Measurements from ENCODE around the gene ATXN7. TPM values are rescaled to one million over a fixed set of nuclear protein-coding genes. Genes with fewer than 3 reads are reported as not detected.

Gene ATXN7
- total RNA-seq, 1 experiment from 2014 or later, result 36.7 TPM

DNA sequence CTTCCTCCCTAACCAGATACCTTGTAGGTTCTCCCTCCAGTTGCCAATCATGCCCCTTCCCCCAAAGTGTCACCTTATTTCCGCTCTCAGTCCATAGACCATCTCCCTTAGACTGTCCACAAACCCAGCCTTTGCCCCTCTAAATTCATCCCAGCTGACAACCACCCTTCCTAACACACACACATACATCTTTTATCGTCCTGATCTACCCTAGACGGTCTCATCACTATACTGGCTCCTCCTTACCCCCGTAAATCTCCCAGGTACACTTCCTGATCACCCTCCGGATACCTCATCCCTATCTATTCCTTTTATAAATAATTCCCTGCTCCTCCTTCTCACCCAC is 890 bp upstream of the ATXN7 start:
- peak overlapping the region; percentile 84 for H3K4me3 Mint-ChIP-seq (ENCODE audit: unreplicated experiment)
- TF ChIP-seq, protein P1, sequence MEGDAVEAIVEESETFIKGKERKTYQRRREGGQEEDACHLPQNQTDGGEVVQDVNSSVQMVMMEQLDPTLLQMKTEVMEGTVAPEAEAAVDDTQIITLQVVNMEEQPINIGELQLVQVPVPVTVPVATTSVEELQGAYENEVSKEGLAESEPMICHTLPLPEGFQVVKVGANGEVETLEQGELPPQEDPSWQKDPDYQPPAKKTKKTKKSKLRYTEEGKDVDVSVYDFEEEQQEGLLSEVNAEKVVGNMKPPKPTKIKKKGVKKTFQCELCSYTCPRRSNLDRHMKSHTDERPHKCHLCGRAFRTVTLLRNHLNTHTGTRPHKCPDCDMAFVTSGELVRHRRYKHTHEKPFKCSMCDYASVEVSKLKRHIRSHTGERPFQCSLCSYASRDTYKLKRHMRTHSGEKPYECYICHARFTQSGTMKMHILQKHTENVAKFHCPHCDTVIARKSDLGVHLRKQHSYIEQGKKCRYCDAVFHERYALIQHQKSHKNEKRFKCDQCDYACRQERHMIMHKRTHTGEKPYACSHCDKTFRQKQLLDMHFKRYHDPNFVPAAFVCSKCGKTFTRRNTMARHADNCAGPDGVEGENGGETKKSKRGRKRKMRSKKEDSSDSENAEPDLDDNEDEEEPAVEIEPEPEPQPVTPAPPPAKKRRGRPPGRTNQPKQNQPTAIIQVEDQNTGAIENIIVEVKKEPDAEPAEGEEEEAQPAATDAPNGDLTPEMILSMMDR (IDR thresholded peaks at IDR 0.05; ENCODE audit: unreplicated experiment), result no peak
- H3K27me3 Mint-ChIP-seq (ENCODE audit: insufficient read depth, unreplicated experiment), result no peaks in the 10 kb centered on the region
- H3K4me1 Mint-ChIP-seq (ENCODE audit: insufficient read depth, unreplicated experiment), result peaks cover 49% of the 10 kb centered on the region
- intact Hi-C loops (cut with micrococcal nuclease), result no loop called here
- no TSS peak for BruUV-seq (replicated peaks)
- DNase-seq (ENCODE audit: unreplicated experiment), result peak; percentile 27
- peak overlapping the region; percentile 82 for H3K27ac Mint-ChIP-seq (ENCODE audit: low read depth, unreplicated experiment)
- H3K9me3 Mint-ChIP-seq (ENCODE audit: unreplicated experiment), result no peaks in the 10 kb centered on the region
- POLR2A ChIA-PET, result interaction anchor here (1.1 to 2.6 kb wide), 4 partner anchors 13 to 141 kb away, joined by 3 to 13 read pairs (median 5); no protein-coding TSS in a partner anchor
- H3K36me3 Mint-ChIP-seq (ENCODE audit: insufficient read depth, unreplicated experiment), result peaks cover 17% of the 10 kb centered on the region
- CTCF ChIA-PET, result no interaction called here

DNA sequence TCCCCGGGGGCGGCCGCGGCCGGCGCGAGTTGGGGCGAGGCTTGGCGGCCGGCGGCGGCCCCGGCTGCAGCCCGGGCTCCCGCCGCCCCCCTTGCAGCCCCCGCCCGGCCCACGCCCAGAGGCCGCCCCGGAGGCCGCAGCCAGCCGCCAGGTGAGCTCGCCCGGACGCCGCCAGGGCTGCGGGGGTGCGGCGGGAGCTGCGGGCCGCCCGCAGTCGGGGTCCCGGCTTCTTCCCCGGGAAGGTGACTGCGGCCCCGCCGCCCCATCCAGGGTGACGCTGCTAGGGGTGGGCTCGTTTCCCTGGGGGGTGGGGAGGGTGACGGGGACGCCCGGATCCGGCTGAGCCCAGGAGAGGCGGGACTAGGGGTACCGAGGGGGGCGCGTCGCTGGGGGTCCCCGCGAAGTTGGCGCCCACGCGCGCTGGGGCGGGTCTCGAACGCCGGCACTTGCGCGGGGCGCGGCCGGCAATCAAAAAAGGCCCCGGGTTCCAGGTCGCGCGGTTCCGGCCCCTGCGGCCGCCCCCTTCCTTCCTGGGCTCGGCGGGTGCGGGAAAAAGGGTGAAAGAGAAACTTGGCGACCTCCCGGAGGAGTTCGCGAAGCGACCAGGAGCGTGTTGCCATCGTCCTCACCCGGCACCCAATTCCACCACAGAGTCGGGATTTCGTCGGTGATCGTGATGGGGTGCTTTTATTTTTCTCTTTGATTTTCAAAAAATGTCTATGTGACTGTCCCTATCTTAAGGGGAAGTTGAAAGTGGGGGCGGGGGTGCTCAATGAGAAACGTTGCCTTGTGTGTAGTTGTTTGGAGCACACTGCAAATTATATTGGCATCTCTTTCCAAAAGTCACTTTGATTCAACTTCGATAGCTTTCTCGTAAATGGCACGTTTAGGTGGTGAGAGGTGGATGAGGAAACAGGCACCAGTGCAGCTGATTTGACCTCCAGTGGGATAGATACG is 619 bp downstream of the ATXN7 start:
- peaks cover 37% of the 10 kb centered on the region for H3K4me1 Mint-ChIP-seq (ENCODE audit: insufficient read depth, unreplicated experiment)
- H3K27me3 Mint-ChIP-seq (ENCODE audit: insufficient read depth, unreplicated experiment), result no peaks in the 10 kb centered on the region
- H3K9me3 Mint-ChIP-seq (ENCODE audit: unreplicated experiment), result no peaks in the 10 kb centered on the region
- H3K4me3 Mint-ChIP-seq (ENCODE audit: unreplicated experiment), result peak overlapping the region; percentile 84
- intact Hi-C loops (cut with micrococcal nuclease), result loop anchor here (1.0 kb wide), 1 partner anchor 48 kb away; the partner anchor contains the start of gene SCAANT1
- no TSS peak for BruUV-seq (replicated peaks)
- CTCF ChIA-PET, result interaction anchor here (0.6 kb wide), 1 partner anchor 14 kb away, joined by 3 read pairs; no protein-coding TSS in a partner anchor
- POLR2A ChIA-PET, result interaction anchor here (0.9 to 2.6 kb wide), 8 partner anchors 9 to 114 kb away, joined by 3 to 13 read pairs (median 6); partner anchors contain the start of gene SCAANT1
- peaks cover 13% of the 10 kb centered on the region for H3K36me3 Mint-ChIP-seq (ENCODE audit: insufficient read depth, unreplicated experiment)
- TF ChIP-seq, protein P1 (IDR thresholded peaks at IDR 0.05; ENCODE audit: unreplicated experiment), result no peak
- peak overlapping the region; percentile 84 for H3K27ac Mint-ChIP-seq (ENCODE audit: low read depth, unreplicated experiment)
- DNase-seq (ENCODE audit: unreplicated experiment), result peak; percentile 39

DNA sequence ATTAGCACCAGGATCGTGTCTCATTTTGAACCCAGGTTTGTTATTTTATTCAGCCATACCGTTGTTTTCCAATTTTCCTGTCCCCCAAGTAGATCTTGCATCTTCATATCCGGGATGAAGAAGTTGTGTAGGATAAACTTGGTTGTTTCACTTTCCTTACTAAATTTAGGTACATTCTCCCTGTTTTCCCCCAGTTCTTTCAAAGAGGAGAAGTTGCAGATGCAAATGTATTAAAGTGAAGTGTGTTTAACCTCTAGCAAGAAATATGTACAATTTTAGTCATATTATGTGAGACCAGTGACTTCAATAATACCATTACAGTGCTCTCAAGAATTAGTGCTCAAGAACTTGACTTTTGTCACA is 1.3 kb downstream of the ATXN7 start:
- BruUV-seq (replicated peaks), result TSS peak; percentile 53
- POLR2A ChIA-PET, result interaction anchor here (0.9 to 2.6 kb wide), 5 partner anchors 8 to 112 kb away, joined by 4 to 13 read pairs (median 7); partner anchors contain the start of gene SCAANT1
- H3K27ac Mint-ChIP-seq (ENCODE audit: low read depth, unreplicated experiment), result peak overlapping the region; percentile 84
- TF ChIP-seq, protein P1 (IDR thresholded peaks at IDR 0.05; ENCODE audit: unreplicated experiment), result no peak
- no peaks in the 10 kb centered on the region for H3K27me3 Mint-ChIP-seq (ENCODE audit: insufficient read depth, unreplicated experiment)
- peaks cover 11% of the 10 kb centered on the region for H3K36me3 Mint-ChIP-seq (ENCODE audit: insufficient read depth, unreplicated experiment)
- H3K4me1 Mint-ChIP-seq (ENCODE audit: insufficient read depth, unreplicated experiment), result peaks cover 34% of the 10 kb centered on the region
- peak overlapping the region; percentile 84 for H3K4me3 Mint-ChIP-seq (ENCODE audit: unreplicated experiment)
- no peak for DNase-seq (ENCODE audit: unreplicated experiment)
- CTCF ChIA-PET, result no interaction called here
- no peaks in the 10 kb centered on the region for H3K9me3 Mint-ChIP-seq (ENCODE audit: unreplicated experiment)
- intact Hi-C loops (cut with micrococcal nuclease), result loop anchor here (1.0 kb wide), 1 partner anchor 47 kb away; the partner anchor contains the start of gene SCAANT1

DNA sequence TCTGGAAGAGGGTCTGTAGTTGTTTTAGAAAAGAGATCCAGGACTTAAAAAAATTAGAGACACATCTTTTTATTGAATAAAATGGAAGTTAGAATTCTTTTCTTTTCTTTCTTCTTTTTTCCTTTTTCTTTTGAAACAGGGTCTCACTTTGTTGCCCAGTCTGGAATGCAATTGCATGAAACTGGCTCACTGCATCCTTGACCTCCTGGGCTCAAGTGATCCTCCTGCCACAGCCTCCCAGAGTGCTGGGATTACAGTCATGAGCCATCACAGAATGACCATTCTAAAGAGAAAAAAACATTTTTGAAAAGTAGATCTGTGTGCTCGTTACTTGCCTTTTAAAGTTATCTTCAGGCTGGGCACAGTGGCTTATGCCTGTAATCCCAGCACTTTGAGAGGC is 3.6 kb downstream of the ATXN7 start:
- H3K27me3 Mint-ChIP-seq (ENCODE audit: insufficient read depth, unreplicated experiment), result no peaks in the 10 kb centered on the region
- BruUV-seq (replicated peaks), result no TSS peak
- H3K4me1 Mint-ChIP-seq (ENCODE audit: insufficient read depth, unreplicated experiment), result peaks cover 20% of the 10 kb centered on the region
- ChIA-PET CTCF (no interaction called here), POLR2A (interaction anchor here (1.1 kb wide), 1 partner anchor 10 kb away, joined by 3 read pairs; no protein-coding TSS in a partner anchor)
- H3K36me3 Mint-ChIP-seq (ENCODE audit: insufficient read depth, unreplicated experiment), result peaks cover 11% of the 10 kb centered on the region
- H3K9me3 Mint-ChIP-seq (ENCODE audit: unreplicated experiment), result no peaks in the 10 kb centered on the region
- TF ChIP-seq, protein P1 (IDR thresholded peaks at IDR 0.05; ENCODE audit: unreplicated experiment), result no peak
- intact Hi-C loops (cut with micrococcal nuclease), result no loop called here
- H3K27ac Mint-ChIP-seq (ENCODE audit: low read depth, unreplicated experiment), result no peak overlapping the region
- no peak for DNase-seq (ENCODE audit: unreplicated experiment)
- H3K4me3 Mint-ChIP-seq (ENCODE audit: unreplicated experiment), result no peak overlapping the region

Measured in MCF 10A (cell line).